Measurements from ENCODE around the gene AVEN.
"Not testable (repeated sequence)": the region's sequence is repeated elsewhere in the genome, so short reads cannot be mapped to it uniquely, and the experiment has no call there.

The AVEN gene

GRCh38 chr15:33840615-33841014 lies 198.4 kb downstream of the AVEN start:
- no peak for DNase-seq

- DNase-seq: no peak
Measured at GRCh38 chr15:33839540-33839939, 199.5 kb downstream of the AVEN start.

- no peak for DNase-seq
Measured at GRCh38 chr15:33837294-33837693, 201.7 kb downstream of the AVEN start.

- DNase-seq: no peak
Measured at GRCh38 chr15:33834892-33835743, 203.9 kb downstream of the AVEN start.

GRCh38 chr15:33831646-33832045 lies 207.4 kb downstream of the AVEN start:
- DNase-seq: no peak

GRCh38 chr15:33830351-33830750 lies 208.7 kb downstream of the AVEN start:
- no peak for DNase-seq

- DNase-seq: no peak
Measured at GRCh38 chr15:33826201-33826600, 212.8 kb downstream of the AVEN start.

GRCh38 chr15:33825453-33825852 lies 213.6 kb downstream of the AVEN start:
- DNase-seq: no peak

- DNase-seq: no peak
Measured at GRCh38 chr15:33823119-33823518, 215.9 kb downstream of the AVEN start.

GRCh38 chr15:33822479-33822878 lies 216.5 kb downstream of the AVEN start:
- DNase-seq: no peak

- not testable (repeated sequence) for DNase-seq
Measured at GRCh38 chr15:33819499-33819898, 219.5 kb downstream of the AVEN start.

Data from NCI-H1048 (cell line).